Measurements from ENCODE around the gene GALNT12.
A peak's percentile ranks its signal among the peaks of the same experiment; 100 is the strongest.

Gene GALNT12

DNA sequence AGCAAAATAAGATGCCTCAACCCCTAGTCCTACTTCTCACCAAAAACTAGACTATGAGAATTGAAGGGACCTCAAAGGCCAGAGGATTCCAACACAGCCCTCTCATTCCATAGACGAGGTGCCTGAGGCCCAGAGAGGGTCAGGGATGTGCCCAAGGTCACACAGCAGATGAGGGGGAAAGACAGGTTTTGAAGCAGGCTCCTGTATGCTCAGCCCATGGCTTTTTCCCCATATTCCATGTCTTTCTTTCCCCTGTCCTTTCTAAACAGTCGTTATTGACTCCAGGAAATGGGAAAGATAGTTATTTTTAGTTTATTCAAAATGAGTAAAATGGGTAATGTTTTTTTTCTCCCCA lies 75.1 kb downstream of the GALNT12 start:
- no peak for DNase-seq

DNA sequence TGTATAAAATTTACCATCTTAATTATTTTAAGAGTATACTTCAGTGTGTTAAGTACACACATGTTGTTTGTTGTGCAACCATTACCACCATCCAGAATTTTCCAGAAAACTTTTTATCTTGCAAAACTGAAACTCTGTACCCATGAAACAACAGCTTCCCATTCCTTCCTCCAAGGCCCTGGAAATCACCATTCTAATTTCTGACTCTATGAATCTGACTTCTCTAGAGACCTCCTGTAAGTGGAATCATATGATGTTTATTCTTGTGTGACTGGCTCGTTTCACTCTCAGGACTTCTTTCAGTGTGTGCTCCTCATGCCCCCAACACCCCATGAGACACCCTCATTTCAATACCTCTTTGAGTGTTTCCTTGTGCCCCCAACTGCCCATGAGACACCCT lies 75.8 kb downstream of the GALNT12 start:
- no peak for DNase-seq

DNA sequence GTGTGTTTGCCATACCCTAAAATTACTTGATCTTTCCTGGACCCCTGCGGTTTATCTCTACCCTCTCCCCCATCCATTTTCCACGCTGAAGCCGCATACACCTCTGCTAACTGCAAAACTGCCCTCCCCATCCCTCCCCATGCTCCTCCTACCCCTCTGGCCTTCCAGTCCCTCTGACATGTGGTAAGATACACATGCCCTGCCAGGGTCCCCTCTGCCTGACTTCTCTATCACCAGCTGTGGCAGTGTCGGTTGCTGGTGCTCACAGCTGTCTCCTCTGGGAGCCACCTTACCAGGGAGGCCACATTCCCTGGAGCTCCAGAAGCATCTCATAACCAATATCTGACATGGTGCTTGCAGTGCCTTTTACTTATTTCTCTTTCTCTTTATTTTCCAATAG lies 77.4 kb downstream of the GALNT12 start:
- DNase-seq: no peak

DNA sequence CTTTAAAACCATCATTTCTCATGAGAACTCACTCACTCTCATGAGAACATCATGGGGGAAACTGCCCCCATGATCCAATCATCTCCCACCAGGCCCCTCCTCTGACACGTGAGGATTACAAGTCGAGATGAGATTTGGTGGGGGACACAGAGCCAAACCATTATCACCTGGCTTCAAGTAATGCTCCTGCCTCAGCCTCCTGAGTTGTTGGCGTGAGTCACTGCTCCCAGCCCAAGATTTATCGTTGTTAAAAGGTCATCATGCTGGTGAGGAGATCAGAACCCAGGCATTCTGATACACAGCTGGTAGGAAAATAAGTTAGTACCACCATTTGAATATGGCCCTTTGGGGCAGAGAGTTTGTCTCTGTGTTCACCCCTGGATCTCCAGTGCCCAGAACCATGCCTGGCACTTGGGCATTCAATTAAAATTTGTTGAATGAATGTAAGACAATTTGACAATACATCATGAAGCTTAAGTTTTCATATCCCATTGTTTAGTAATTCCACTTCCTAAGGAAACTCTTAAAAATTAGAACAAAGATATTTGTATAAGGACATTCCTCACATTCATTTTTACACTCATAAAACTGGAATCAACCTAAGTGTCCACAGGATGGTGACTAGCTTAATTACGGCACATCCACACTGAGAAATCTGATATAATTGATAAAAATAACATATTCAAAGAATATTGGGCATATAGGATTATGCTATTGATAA lies 78.3 kb downstream of the GALNT12 start:
- no peak for DNase-seq

- no peak for DNase-seq
Measured at GRCh38 chr9:98886691-98887229, 79.3 kb downstream of the GALNT12 start.

GRCh38 chr9:98887918-98888510 lies 80.5 kb downstream of the GALNT12 start:
- no peak for DNase-seq

DNA sequence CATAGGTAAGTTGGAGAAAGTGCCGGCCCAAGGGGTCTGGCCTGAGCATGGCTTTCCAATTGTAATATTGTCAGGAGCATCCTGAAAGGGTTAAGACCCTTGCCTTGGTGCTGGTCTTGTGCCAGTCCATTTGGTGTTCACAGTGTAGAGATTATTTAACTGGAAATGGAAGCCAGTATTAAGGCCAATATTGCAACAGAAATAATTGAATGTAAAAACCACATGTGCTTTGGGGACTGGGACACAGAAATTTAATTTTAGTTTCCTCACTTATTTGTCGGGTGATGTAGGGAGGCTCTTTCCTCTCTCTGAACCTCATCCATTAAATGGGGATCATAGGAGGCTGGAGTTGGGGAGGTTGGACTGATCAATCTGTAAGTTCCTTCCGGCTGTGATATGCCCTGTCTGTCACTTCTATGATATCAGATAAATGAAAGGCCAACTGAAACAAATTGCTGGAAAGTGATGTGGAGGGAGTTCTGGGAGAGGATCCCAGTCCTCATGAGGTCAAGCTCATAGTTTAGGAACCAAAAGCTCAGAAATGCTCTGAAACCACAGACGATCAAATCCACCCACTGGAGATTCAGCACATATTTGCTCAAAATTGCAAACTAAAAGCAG lies 81.4 kb downstream of the GALNT12 start:
- DNase-seq: no peak

DNA sequence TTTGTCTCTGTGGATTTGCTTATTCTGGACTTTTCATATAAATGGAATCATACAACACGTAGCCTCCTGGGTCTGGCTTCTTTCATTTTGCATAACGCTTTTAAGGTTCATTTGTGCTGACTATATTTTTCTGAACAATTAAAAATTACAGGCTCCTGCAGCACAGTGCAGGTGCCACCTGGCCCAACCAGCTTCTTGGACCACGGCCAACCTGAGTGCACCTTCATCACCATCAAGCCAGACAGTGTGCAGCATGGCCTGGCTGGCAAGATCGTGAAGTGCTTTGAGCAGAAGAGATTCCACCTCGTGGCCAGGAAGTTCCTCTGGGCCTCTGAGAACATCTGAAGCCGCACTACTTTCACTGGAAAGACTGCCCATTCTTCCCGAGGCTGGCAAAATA lies 82.8 kb downstream of the GALNT12 start:
- no peak for DNase-seq

DNA sequence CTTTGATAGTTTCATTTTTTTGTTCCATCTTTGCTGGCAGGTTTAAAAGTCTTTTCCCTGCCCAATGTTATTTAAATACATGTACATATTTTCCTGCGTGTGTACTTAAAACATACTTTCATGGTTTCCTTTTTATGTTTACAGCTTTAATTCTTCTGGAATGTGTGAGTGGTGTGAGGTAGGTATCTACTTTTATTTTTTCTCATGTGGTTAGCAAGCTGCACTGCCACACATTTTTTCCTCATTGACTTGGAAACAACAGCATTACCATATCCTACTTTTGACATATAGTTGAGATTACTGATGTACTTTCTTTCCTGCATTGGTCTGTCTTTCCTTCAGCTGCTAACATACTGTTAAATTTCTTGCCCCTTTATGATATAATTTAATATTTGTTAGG lies 84.8 kb downstream of the GALNT12 start:
- DNase-seq: peak; percentile 31

- no peak for DNase-seq
Measured at GRCh38 chr9:98892690-98893089, 85.2 kb downstream of the GALNT12 start.

DNA sequence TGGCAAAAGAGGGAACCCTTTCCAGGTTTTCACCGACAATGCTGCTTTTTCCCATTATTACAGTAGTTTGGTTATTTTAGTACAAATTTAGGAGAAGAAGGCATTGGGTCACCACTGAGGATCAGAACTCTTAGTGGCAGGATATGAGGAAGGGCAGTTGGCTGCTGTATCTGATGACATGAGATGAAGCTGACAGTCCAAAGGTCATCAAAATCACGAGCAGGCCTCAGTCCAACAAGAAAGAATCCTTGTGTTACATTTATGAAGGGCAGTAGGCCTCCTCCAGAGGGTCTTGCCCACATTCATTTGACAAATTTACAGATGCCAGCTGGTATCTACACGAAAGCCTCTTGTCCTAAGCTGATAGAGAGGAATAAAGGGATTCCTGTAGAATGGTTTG lies 86.7 kb downstream of the GALNT12 start:
- DNase-seq: no peak

DNA sequence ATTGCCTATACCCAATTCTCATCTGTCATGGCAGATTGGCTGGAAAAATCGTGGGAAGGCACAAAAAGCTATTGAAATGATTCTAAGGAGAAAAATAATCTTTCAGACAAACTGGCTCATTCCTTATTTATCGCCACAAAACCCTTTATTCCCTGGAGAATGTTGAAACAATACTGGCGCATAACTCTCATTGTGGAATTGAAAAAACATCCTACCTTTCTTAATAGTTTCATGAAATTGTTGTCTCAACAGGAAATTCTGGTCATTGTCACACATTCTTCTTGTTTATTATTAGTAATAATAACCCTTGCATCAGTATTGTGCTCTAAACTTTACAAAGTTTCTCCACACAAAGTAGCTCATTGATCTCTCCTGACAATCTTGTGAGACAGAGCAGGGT lies 87.3 kb downstream of the GALNT12 start:
- no peak for DNase-seq

GRCh38 chr9:98896632-98897031 lies 89.2 kb downstream of the GALNT12 start:
- no peak for DNase-seq

- DNase-seq: peak; percentile 19
Measured at GRCh38 chr9:98897745-98898144, 90.3 kb downstream of the GALNT12 start.

DNA sequence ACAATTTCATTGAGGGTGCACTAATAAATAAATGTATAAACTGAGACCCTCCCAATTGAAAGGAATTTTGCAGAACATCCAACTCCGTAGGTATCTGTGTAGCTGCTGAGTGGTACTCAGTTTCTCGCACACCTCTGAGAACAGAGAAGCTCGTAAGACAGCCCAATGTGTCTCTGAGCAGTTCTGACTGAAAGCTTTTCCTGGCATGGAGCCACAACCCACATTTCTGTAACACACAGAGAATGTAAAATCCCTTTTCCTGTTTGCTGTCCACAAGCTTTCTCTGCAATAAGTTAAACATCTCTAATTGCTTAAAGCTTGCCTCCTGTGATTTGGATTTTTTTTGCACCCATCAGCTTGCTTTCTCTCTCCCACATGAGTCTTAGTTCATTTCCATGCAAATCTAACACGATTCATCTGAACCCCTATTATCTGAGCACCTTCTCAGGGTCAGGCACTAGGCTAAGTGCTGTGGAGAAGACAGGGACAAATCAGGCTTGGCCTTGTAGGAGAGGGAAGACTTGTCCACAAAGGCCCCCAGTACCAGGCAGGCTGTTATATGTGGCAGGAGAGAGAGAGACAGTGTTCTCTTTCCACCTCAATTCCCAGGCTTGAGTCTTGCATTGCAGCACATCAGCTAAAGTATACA lies 92.1 kb downstream of the GALNT12 start:
- peak; percentile 77 for DNase-seq

Data from HCEC 1CT (cell line).